Stimulated activated effector memory CD8-positive, alpha-beta T cell treated with anti-CD3 and anti-CD28 coated beads, Interleukin-12 subunit alpha, Interleukin-12 subunit beta, amount 100 ng/mL, for 72 hours (primary cell): ENCODE data around the gene ECE1.

Experiments
- ATAC-seq: fragments of 150-1000 bp; cut with Tn5 transposase; 2 replicates; pipeline ENCODE4 v1.10.0; 2021
- DNase-seq, 2 donors: peaks; one replicate each; pipeline ENCODE4 v3.0.0; 2021 to 2022; ENCODE audit warnings: low spot score in 2 of 2
- H3K27ac Mint-ChIP-seq: one replicate; pipeline ENCODE4 v1.8.0; 2022; ENCODE audit warnings: mild to moderate bottlenecking, mixed read lengths
- H3K36me3 Mint-ChIP-seq: one replicate; pipeline ENCODE4 v1.8.0; 2022; ENCODE audit warnings: mild to moderate bottlenecking, mixed read lengths
- H3K4me1 Mint-ChIP-seq: one replicate; pipeline ENCODE4 v1.8.0; 2022; ENCODE audit warnings: mixed read lengths
- H3K4me3 Mint-ChIP-seq: one replicate; pipeline ENCODE4 v1.8.0; 2022; ENCODE audit warnings: mild to moderate bottlenecking, mixed read lengths
- H3K9me3 Mint-ChIP-seq: one replicate; pipeline ENCODE4 v1.8.0; 2022; ENCODE audit warnings: mixed read lengths

ECE1 gene

DNA sequence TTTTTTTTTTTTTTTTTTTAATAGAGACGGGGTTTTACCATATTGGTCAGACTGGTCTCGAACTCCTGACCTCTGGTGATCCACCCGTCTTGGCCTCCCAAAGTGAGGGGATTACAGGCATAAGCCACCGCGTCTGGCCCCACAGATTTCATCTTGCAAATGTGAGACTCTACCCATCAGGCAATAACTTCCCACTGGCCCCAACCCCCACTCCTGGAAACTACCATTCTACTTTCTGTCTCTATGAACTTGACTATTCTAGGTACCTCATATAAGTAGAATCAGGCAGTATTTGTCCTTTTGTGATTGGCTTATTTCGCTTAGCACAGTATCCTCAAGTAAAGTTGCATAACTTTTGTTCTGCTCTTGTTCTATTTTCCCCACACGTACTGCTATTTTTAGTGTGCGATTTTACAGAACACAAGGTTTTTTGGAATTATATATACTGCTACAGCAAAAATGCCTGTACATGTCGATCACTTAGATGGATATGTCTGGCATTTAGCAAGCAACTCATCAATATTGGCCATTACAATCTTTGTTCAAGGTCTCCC lies 40.2 kb downstream of the ECE1 start:
- peaks cover 100% of the 10 kb centered on the region for H3K36me3 Mint-ChIP-seq
- no peak overlapping the region for H3K4me3 Mint-ChIP-seq
- H3K4me1 Mint-ChIP-seq, result peaks cover 7% of the 10 kb centered on the region
- no peak for ATAC-seq
- H3K9me3 Mint-ChIP-seq, result no peaks in the 10 kb centered on the region
- H3K27ac Mint-ChIP-seq, result peak overlapping the region; percentile 63
- DNase-seq, result no peak

DNA sequence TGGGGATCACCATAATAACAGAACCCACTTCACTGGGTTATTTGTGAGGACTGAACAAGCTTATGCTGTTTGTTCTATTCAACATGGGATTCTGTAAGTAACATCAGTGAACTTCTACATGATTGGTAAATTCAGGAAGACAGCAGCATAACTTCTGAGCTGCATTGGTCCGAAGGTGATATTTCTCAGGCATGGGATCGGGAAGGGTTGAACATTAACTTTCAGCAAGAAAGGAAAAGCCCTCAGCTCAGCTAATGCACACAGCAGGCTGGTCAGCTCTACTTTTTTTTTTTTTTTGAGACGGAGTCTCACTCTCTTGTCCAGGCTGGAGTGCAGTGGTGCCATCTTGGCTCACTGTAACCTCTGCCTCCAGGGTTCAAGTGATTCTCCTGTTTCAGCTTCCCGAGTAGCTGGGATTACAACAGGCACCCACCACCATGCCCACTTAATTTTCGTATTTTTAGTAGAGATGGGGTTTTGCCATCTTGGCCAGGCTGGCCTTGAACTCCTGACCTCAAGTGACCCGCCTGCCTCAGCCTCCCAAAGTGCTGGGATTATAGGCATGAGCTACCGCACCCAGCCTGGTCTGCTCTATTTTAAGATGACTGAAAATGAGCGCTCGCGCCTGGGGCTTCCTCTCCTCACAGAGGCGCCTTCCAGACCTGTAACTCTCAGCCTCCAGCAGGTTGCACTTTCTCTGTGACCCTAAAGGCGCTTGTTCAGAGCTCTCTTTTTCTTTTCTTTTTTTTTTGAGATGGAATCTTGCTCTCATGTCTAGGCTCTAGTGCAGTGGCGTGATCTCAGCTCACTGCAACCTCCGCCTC lies 42.2 kb downstream of the ECE1 start:
- H3K27ac Mint-ChIP-seq, result no peak overlapping the region
- peaks cover 7% of the 10 kb centered on the region for H3K4me1 Mint-ChIP-seq
- no peaks in the 10 kb centered on the region for H3K9me3 Mint-ChIP-seq
- H3K4me3 Mint-ChIP-seq, result no peak overlapping the region
- DNase-seq (no peak), ATAC-seq (no peak)
- peaks cover 100% of the 10 kb centered on the region for H3K36me3 Mint-ChIP-seq

DNA sequence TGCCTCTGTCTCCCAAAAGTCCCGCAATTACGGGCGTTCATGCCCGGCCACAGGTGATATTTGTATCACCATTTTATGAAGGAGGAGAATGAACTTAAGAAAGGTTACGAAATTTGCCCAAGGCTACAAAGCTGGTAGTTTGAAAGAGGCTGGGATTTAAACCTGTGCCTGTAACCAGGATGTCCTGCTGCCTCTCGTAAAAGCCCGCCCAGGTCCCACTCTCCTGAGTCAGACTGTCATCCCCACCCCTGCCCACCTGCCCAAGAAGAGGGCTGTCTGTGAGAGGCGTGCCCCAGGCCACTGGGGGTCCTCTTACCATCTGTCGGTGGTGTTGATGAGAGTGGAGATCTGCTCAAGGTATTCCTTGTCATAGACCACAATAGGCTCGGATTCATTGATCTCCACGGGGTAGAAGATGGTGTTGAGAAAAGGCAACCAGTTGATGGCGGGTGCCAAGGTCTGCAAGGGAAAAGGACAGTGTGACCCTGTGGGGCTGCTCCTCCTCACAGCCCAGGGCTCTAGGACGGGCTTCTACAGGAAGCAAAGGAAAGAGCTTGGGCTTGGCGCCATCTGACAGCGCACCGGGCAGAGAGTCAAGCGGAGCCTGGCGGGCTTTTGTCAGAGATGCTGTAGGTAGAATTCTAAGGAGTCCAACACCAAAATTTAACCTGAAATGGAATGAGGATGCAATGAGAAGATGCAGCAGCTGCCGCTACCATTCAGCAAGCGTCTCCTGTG lies 43.2 kb downstream of the ECE1 start:
- peaks cover 100% of the 10 kb centered on the region for H3K36me3 Mint-ChIP-seq

DNA sequence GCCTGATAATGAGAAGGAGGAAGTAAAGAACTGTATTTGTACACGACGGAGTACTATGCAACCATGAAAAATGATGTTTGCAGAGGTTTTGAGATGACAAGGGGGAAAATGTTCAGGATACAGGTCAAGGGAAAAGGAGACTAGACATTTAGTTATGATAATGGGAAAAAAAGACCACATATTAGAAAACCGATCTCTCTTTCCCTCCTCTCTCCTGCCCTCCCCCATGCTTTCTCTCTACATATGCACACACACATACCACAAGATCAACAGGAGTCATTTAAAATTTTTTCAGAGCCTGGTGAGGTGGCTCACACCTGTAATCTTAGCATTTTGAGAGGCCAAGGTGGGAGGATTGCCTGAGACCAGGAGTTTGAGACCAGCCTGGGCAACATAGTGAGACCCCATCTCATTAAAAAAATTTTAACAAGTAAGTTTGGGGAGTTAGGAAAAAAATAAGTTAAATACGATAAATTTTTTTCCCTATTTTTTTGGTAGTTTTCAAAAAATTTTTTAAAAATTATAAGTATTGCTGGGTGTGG lies 44.5 kb downstream of the ECE1 start:
- no peak for DNase-seq
- no peak for ATAC-seq
- no peak overlapping the region for H3K27ac Mint-ChIP-seq

More for the DNA sequence above, 43.2 kb downstream of the ECE1 start:
- no peaks in the 10 kb centered on the region for H3K9me3 Mint-ChIP-seq
- DNase-seq, result no peak
- peaks cover 1% of the 10 kb centered on the region for H3K4me1 Mint-ChIP-seq
- H3K27ac Mint-ChIP-seq, result peak overlapping the region; percentile 50
- H3K4me3 Mint-ChIP-seq, result no peak overlapping the region
- no peak for ATAC-seq

DNA sequence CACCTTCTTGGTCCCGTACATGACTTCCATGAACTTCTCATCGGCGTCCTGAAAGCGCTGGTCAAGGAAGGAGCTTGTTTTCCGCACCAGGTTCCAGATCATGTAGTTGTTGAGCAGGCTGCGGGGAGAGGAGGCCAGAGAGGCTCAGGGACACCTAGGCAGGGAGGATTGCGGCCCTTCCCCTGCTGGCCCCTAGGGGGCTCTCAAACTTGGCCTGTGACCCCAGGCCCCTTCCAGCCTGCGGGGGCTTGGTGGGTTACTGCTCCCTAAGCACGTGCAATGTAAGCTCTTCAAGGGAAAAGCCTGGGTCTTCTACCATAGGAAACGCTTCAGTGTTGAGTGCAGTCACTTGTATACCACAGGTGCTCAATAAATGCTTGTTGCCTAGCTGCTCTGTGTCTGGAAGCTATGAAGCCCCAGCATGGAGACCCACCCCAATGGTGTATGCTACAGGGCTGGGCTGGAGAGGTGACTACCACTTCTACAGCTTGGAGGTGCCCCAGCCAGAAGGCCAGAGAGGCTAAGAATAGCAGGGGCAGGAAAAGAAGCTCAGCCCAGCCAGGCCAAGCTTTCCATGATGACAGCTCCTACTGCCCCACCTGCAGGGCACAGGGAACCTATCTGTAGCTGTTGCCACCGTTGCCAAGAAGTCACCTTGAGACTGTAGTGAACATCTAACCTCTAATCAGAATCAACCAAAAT lies 45.1 kb downstream of the ECE1 start:
- H3K9me3 Mint-ChIP-seq, result no peaks in the 10 kb centered on the region
- no peaks in the 10 kb centered on the region for H3K4me1 Mint-ChIP-seq
- H3K4me3 Mint-ChIP-seq, result no peak overlapping the region
- DNase-seq, result no peak
- ATAC-seq, result no peak
- peaks cover 100% of the 10 kb centered on the region for H3K36me3 Mint-ChIP-seq
- H3K27ac Mint-ChIP-seq, result no peak overlapping the region

More for the DNA sequence above, 44.5 kb downstream of the ECE1 start:
- H3K36me3 Mint-ChIP-seq, result peaks cover 100% of the 10 kb centered on the region
- no peaks in the 10 kb centered on the region for H3K4me1 Mint-ChIP-seq
- no peaks in the 10 kb centered on the region for H3K9me3 Mint-ChIP-seq
- no peak overlapping the region for H3K4me3 Mint-ChIP-seq

DNA sequence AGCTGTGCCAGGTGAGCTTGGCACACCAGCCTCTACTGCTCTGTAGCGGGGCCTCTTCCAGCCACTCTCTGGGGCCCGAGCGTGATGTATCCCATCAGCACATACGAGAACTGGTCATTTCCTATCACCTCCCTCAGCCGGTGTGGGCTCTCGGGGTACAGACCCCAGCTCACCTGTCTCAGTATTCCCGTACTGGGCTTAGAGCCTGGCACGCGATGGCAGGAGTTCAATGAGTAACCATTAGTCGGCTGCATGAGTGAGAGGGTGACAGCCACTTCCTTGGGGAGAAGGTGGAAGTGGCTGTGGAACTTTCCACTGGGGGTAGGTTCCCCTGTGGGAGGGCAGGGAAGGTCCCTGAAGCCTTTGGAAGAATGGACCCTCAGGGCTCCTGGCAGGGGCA lies 46.1 kb downstream of the ECE1 start:
- Mint-ChIP-seq H3K9me3 (no peaks in the 10 kb centered on the region), H3K4me3 (no peak overlapping the region), H3K27ac (peak overlapping the region; percentile 23), H3K36me3 (peaks cover 100% of the 10 kb centered on the region), H3K4me1 (peaks cover 6% of the 10 kb centered on the region)
- DNase-seq, result no peak
- ATAC-seq, result no peak

DNA sequence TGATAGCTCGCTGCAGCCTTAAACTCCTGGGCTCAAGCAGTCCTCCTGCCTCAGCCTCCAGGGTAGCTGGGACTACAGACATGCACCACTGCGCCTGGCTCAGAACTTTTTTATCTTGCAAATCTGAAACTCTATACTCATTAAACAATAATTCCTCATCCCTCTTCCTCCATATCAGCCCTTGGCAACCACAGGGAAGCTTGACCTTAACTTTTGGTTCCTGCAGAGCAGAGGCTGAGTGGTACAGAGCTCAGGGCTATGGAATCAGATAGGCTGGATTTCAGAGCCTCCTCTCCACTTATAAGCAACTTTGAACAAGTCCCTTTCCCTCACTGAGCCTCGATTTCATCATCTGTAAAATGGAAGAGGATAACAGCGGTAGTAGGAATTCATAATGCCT lies 47.4 kb downstream of the ECE1 start:
- Mint-ChIP-seq H3K27ac (peak overlapping the region; percentile 69), H3K36me3 (peaks cover 100% of the 10 kb centered on the region), H3K4me1 (peaks cover 10% of the 10 kb centered on the region), H3K9me3 (no peaks in the 10 kb centered on the region), H3K4me3 (no peak overlapping the region)
- DNase-seq, result no peak
- ATAC-seq, result no peak

DNA sequence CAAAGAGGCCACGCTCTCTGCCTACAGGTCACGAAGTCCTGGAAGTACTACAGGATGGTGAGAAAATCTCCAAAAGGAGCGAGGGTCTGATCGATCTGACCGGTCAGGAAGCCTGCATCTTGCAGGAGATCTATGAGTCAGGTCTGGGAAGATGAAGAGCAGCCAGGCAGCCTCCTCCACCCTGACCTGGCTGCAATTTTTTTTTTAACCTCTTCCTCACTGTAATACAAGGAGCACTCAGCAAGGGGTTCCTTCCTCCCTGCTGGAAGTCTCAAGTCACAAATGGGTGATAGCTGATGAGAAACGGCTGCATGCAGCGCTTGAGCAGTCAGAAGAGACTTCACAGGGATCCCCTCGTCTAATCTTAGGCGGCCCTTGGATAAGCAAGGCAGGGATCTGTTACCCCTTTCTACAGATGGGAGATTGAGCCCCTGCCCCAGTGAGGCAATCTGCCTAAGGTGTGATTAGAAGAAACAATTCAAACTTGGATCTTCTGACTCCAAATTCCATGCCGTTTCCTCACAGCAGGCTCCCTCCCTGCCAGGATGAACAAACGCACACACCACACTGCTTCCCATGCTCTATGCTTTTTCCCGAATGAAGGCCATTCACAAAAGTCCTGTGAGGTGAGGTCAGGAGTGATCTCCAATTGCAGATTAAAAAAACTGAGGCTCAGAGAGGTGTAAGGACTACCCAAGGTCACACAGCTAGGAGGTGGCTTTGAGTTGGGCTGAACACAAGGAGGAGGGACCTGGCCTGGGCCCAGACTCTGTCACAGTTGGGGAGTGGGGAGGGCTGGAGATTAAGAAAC lies 48.3 kb downstream of the ECE1 start:
- H3K9me3 Mint-ChIP-seq, result no peaks in the 10 kb centered on the region
- peak overlapping the region; percentile 69 for H3K27ac Mint-ChIP-seq
- H3K4me1 Mint-ChIP-seq, result peaks cover 10% of the 10 kb centered on the region

DNA sequence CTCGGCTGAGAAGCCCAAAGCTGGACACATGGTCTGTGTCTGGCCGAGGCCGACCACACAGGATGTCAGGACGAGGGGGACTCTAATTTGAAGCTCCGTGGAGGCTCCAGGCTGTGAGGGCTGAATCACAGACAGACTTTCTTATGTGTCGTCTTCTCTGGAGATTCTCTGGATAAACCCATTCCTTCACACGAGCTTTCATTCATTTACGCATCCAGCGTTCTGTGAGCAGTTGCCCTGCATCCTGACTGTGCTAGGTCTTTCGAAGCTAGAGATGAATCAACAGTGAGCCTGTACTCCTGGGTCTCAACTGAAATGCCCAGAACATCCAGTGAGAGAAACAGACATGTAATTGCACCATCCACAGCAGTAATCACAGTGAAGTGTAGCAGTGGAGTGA lies 49.6 kb downstream of the ECE1 start:
- H3K4me1 Mint-ChIP-seq, result peaks cover 10% of the 10 kb centered on the region
- no peak for ATAC-seq
- H3K36me3 Mint-ChIP-seq, result peaks cover 100% of the 10 kb centered on the region
- H3K4me3 Mint-ChIP-seq, result no peak overlapping the region
- DNase-seq, result no peak
- no peaks in the 10 kb centered on the region for H3K9me3 Mint-ChIP-seq
- no peak overlapping the region for H3K27ac Mint-ChIP-seq

More for the DNA sequence above, 48.3 kb downstream of the ECE1 start:
- ATAC-seq, result no peak
- H3K36me3 Mint-ChIP-seq, result peaks cover 100% of the 10 kb centered on the region
- H3K4me3 Mint-ChIP-seq, result no peak overlapping the region
- DNase-seq, result no peak

DNA sequence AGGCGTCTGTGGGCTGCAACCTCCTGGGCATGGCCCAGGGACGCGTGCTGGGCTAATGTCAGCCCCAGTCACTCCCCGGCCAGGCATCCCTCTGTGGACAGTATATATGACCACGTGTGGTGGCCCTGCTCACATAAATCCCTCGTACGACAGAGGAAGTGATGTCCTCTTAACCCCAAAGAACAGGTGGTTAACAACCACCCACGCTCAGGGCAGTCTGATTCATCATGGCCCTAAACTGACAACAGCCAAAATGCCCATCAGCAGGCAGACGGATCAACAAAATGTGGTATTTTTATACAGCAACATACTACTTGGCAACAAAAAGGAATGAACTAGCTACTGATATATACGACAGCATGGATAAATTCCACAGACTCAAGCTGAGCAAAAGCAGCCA lies 51.0 kb downstream of the ECE1 start:
- no peak for DNase-seq
- Mint-ChIP-seq H3K4me1 (peaks cover 10% of the 10 kb centered on the region), H3K4me3 (no peak overlapping the region), H3K36me3 (peaks cover 100% of the 10 kb centered on the region), H3K9me3 (no peaks in the 10 kb centered on the region), H3K27ac (peak overlapping the region; percentile 70)
- peak; percentile 92 for ATAC-seq

DNA sequence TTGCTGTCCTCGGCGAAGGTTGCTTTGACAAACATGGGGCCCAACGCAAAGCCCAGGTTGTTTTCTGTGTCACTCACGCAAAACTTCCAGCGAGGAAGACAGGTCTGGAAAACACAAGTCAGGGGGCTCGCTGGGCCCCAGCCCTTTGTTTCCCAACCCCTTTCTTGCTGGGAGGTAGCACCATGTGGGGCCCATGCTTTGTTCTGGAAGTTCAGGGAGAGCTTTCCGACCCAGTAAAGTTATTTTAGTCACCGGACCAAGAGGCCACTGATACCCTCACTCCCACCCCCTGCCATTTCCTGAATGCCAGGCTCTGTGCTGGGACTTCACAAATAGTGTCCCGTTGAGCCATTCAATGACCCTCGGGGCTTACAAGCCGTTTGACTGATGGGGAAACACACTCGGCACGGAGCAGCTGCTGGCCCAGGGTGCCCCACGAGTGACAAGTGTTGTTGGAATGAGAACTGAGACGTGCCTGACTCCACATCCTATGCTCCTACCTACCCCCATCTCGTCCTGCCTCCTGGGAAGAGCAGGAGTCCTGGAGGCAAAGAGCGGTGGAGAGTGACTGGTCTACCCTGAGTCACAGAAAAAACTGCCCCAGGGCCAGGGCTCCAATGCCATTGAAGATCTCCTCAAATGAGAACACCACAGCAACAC lies 52.0 kb downstream of the ECE1 start:
- no peak for DNase-seq
- Mint-ChIP-seq H3K36me3 (peaks cover 100% of the 10 kb centered on the region), H3K27ac (peak overlapping the region; percentile 73), H3K4me1 (peaks cover 10% of the 10 kb centered on the region), H3K9me3 (no peaks in the 10 kb centered on the region), H3K4me3 (no peak overlapping the region)
- ATAC-seq, result no peak

DNA sequence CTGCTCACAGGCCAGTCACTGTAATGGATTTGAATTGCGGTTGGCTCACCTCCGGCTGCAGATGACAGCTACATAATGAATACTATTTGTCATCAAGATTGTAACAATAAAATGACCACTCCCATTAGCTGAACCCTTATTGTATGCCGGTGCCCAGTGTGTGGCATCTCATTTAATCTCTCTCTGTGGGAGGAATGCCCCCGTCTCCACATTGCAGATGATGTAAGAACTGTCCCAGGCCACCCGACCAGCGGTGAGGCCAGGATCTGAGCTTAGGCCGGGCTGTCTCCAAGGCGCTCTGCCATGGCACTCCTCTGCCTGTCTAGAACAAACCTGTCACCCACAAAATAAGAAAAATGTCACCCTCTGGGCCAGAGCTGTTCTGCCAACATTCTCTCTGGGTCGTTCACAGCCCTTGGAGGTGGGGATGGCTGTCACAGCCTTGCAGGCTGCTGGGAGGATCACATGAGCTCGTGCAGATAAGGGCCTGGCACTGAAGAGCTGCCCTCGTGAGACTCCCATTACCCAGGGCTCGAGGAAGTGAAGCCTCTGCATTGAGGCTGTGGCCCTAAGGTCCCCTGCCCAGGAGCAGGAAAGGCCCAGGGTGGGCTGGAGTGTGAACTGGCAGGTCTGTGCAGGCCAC lies 52.7 kb downstream of the ECE1 start:
- no peak for ATAC-seq
- H3K4me3 Mint-ChIP-seq, result no peak overlapping the region
- DNase-seq, result no peak
- H3K9me3 Mint-ChIP-seq, result no peaks in the 10 kb centered on the region
- peak overlapping the region; percentile 73 for H3K27ac Mint-ChIP-seq
- peaks cover 10% of the 10 kb centered on the region for H3K4me1 Mint-ChIP-seq
- H3K36me3 Mint-ChIP-seq, result peaks cover 100% of the 10 kb centered on the region

DNA sequence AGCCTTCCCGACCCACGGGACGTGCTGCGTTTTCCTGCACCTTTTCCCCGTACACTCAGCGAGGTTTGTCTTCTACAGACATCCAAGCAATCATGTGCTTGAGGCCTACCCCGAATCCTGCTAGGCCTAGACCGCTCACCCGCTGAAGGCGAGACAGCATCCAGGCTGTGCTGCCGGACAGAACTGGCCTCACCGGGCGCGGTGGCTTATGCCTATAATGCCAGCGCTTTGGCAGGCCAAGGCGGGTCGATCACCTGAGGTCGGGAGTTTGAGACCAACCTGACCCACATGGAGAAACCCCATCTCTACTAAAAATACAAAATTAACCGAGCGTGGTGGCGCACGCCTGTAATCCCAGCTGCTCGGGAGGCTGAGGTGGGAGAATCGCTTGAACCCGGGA lies 54.1 kb downstream of the ECE1 start:
- Mint-ChIP-seq H3K36me3 (peaks cover 100% of the 10 kb centered on the region), H3K4me3 (no peak overlapping the region), H3K4me1 (peaks cover 10% of the 10 kb centered on the region), H3K27ac (peak overlapping the region; percentile 78), H3K9me3 (no peaks in the 10 kb centered on the region)
- ATAC-seq (no peak), DNase-seq (no peak)
